ENCODE results near the gene RANBP10. TPM values are rescaled to one million over a fixed set of nuclear protein-coding genes. Genes with fewer than 3 reads are reported as not detected.
A peak's percentile ranks its signal among the peaks of the same experiment; 100 is the strongest.

The RANBP10 gene
- total and polyA plus RNA-seq, 2 of the 13 experiments (the other 11 are each of a cell fraction or from before 2014, with no cell fraction given): 9.2 to 22.7 TPM

GRCh38 chr16:67719048-67719777, 87.1 kb downstream of the RANBP10 start, which contains the start of gene GFOD2 (continued):
- TF ChIP-seq ELF1 (CRISPR knock-in tag; IDR thresholded peaks at IDR 0.05) (peak; percentile 65), TFE3 (CRISPR knock-in tag; IDR thresholded peaks at IDR 0.05) (no peak), NFE2L1 (CRISPR knock-in tag; IDR thresholded peaks at IDR 0.05; ENCODE audit: borderline replicate concordance) (no peak; the same call in 1 of the 2 replicates), HINFP (CRISPR knock-in tag; IDR thresholded peaks at IDR 0.05; ENCODE audit: low read depth) (peak; percentile 100), SKI (IDR thresholded peaks at IDR 0.05; ENCODE audit: partially characterized antibody) (no peak), ZNF850 (CRISPR knock-in tag; conservative IDR thresholded peaks at IDR 0.05) (no peak), MZF1 (CRISPR knock-in tag; IDR thresholded peaks at IDR 0.05; ENCODE audit: borderline replicate concordance) (no peak), ZBTB10 (CRISPR knock-in tag; IDR thresholded peaks at IDR 0.05; ENCODE audit: borderline replicate concordance) (no peak), ZBTB3 (CRISPR knock-in tag; IDR thresholded peaks at IDR 0.05; ENCODE audit: borderline replicate concordance, low read depth) (no peak), ZNF761 (CRISPR knock-in tag; conservative IDR thresholded peaks at IDR 0.05) (no peak), ZNF552 (CRISPR knock-in tag; IDR thresholded peaks at IDR 0.05; ENCODE audit: borderline replicate concordance) (peak; percentile 44; the same call in 1 of the 2 replicates), IRX3 (CRISPR knock-in tag; IDR thresholded peaks at IDR 0.05; ENCODE audit: borderline replicate concordance, low read depth) (no peak), SRSF1 (optimal IDR thresholded peaks at IDR 0.05; ENCODE audit: low read depth, low read length) (peak; percentile 89), KLF15 (CRISPR knock-in tag; IDR thresholded peaks at IDR 0.05; ENCODE audit: borderline replicate concordance) (0 out of 2 replicates have a peak, but pooled peaks have one; percentile 62), ZNF558 (CRISPR knock-in tag; IDR thresholded peaks at IDR 0.05; ENCODE audit: borderline replicate concordance) (peak; percentile 40; the same call in 1 of the 2 replicates), AHR (CRISPR knock-in tag; IDR thresholded peaks at IDR 0.05) (no peak), BORCS8-MEF2B (CRISPR knock-in tag; IDR thresholded peaks at IDR 0.05) (peak; percentile 40), HIVEP1 (CRISPR knock-in tag; IDR thresholded peaks at IDR 0.05) (peak; percentile 76), ZNF563 (CRISPR knock-in tag; IDR thresholded peaks at IDR 0.05) (peak; percentile 96; the same call in 1 of the 2 replicates), ZNF44 (CRISPR knock-in tag; IDR thresholded peaks at IDR 0.05) (0 out of 2 replicates have a peak, but pooled peaks have one; percentile 12), ETS1 (CRISPR knock-in tag; IDR thresholded peaks at IDR 0.05) (peak; percentile 58; the same call in 1 of the 2 replicates), KDM1A (CRISPR knock-in tag; IDR thresholded peaks at IDR 0.05) (no peak)

Measured in HepG2 (cell line).